Activated B cell treated with CpG ODN at 0.5 μM for 24 hours (primary cell): ENCODE measurements around the gene KCNMB2. TPM values are rescaled to one million over a fixed set of nuclear protein-coding genes. Genes with fewer than 3 reads are reported as not detected.

ENCODE experiments used
- ATAC-seq: fragments of 200-7000 bp; cut with Tn5 transposase; one replicate; pipeline ENCODE4 v1.10.0; 2021; ENCODE audit warnings: low read depth, mild to moderate bottlenecking, moderate library complexity
- CTCF ChIA-PET: fragments of 350-600 bp; sonication (Branson Sonifier 250); formaldehyde crosslinking; loops from one replicate; lab custom pipeline; 2021; ENCODE audit warnings: antibody characterized with exemption; lab: Charles Lee
- POLR2A ChIA-PET: fragments of 350-600 bp; sonication (Branson Sonifier 250); formaldehyde crosslinking; loops from one replicate; lab custom pipeline; 2021; ENCODE audit warnings: antibody characterized with exemption; lab: Charles Lee
- DNase-seq: peaks from one replicate; pipeline ENCODE4 v3.0.0; 2022
- H3K27ac Mint-ChIP-seq: one replicate; pipeline ENCODE4 v1.8.0; 2020; ENCODE audit warnings: mixed read lengths
- H3K27me3 Mint-ChIP-seq: one replicate; pipeline ENCODE4 v1.8.0; 2021; ENCODE audit warnings: mixed read lengths
- H3K36me3 Mint-ChIP-seq: one replicate; pipeline ENCODE4 v1.8.0; 2021; ENCODE audit warnings: low read depth, mixed read lengths
- H3K4me1 Mint-ChIP-seq: one replicate; pipeline ENCODE4 v1.8.0; 2021; ENCODE audit warnings: mixed read lengths
- H3K4me3 Mint-ChIP-seq: one replicate; pipeline ENCODE4 v1.8.0; 2020; ENCODE audit warnings: mild to moderate bottlenecking, mixed read lengths
- H3K9me3 Mint-ChIP-seq: one replicate; pipeline ENCODE4 v1.8.0; 2020; ENCODE audit warnings: mixed read lengths
- CTCF ChIP-seq: fragments of 200-600 bp; IDR thresholded peaks from one replicate; pipeline ENCODE4 v1.8.0; 2022; ENCODE audit warnings: antibody characterized with exemption, mild to moderate bottlenecking
- intact Hi-C: fragments of 100-400 bp; cut with micrococcal nuclease; formaldehyde crosslinking; loops from one replicate; pipeline ENCODE4 v1.15.1; 2024
- total RNA-seq: library from RNA; stranded (reverse); gene quantifications from 2 replicates; pipeline ENCODE4 v1.2.3, GENCODE V29; 2022

Gene KCNMB2
- total RNA-seq, 1 donor from 2014 or later: not detected

DNA sequence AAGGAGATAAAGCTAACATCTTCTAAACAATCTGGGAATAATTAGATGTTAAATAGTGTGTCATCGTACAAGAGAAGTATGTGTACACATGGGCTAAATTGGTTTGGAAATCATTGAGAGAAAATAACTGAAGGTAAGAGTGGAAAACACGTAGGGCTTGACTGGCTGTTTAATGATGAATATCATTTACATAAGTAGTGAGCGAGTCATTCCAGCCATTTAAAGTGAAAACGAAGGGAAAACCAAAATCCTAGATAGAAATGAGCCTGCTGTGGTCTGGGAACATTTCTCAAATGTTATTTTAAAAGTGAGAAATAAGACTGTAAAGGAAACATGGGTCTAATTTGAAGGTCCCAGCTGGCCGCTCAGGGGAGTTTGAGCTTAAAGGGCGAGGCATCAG is 41.9 kb upstream of the KCNMB2 start:
- DNase-seq (no peak), ATAC-seq (no peak)
- intact Hi-C loops: no loop called here
- Mint-ChIP-seq H3K27me3 (peaks cover 1% of the 10 kb centered on the region), H3K4me3 (no peak overlapping the region), H3K27ac (no peak overlapping the region), H3K36me3 (no peaks in the 10 kb centered on the region), H3K4me1 (no peaks in the 10 kb centered on the region), H3K9me3 (peaks cover 6% of the 10 kb centered on the region)
- CTCF ChIA-PET: no interaction called here
- TF ChIP-seq CTCF: no peak
- POLR2A ChIA-PET: no interaction called here

DNA sequence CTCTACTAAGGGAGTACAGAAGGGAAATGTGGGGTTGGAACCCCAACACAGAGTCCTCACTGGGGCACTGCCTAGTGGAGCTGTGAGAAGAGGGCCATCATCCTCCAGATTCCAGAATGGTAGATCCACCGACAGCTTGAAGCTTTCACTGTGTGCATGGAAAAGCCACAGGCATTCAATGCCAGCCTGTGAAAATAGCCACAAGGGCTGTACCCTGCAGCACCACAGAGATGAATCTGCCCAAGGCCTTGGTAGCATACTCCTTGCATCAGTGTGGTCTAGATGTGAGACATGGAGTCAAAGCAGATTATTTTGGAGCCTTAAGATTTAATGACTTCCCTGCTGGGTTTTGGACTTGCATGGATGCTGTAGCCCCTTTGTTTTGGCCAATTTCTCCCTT is 39.3 kb upstream of the KCNMB2 start:
- Mint-ChIP-seq H3K27me3 (no peaks in the 10 kb centered on the region), H3K36me3 (no peaks in the 10 kb centered on the region), H3K4me3 (no peak overlapping the region), H3K4me1 (no peaks in the 10 kb centered on the region), H3K27ac (no peak overlapping the region), H3K9me3 (peaks cover 6% of the 10 kb centered on the region)
- ATAC-seq (no peak), DNase-seq (no peak)
- intact Hi-C loops: no loop called here
- CTCF ChIA-PET: no interaction called here
- TF ChIP-seq CTCF: no peak
- POLR2A ChIA-PET: no interaction called here

GRCh38 chr3:178498871-178499270 is 37.4 kb upstream of the KCNMB2 start:
- ATAC-seq: no peak
- POLR2A ChIA-PET: no interaction called here
- CTCF ChIA-PET: no interaction called here

DNA sequence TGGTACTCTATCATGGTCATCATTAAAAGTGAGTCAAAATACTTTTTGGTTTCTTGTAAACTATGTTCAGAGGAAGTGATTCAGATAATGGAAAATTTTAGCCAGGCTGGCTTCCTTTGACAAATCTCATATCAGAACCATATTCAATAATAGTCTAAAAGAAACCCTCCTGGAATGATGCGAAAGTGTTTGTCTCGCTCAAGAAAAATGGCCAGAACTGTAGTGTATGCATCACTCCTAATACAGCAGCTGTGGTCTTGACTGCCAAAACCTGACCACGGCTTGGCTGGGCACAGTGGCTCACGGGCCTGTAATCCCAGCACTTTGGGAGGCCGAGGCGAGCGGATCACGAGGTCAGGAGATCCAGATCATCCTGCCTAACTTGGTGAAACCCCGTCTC is 35.6 kb upstream of the KCNMB2 start:
- ATAC-seq: no peak
- CTCF ChIA-PET: no interaction called here
- H3K27ac Mint-ChIP-seq: no peak overlapping the region
- intact Hi-C loops: no loop called here
- no peaks in the 10 kb centered on the region for H3K36me3 Mint-ChIP-seq
- peaks cover 5% of the 10 kb centered on the region for H3K9me3 Mint-ChIP-seq
- H3K27me3 Mint-ChIP-seq: no peaks in the 10 kb centered on the region
- no peaks in the 10 kb centered on the region for H3K4me1 Mint-ChIP-seq
- no peak overlapping the region for H3K4me3 Mint-ChIP-seq
- TF ChIP-seq CTCF: no peak
- DNase-seq: no peak
- POLR2A ChIA-PET: no interaction called here

More at GRCh38 chr3:178498871-178499270, 37.4 kb upstream of the KCNMB2 start:
- intact Hi-C loops: no loop called here
- no peaks in the 10 kb centered on the region for H3K27me3 Mint-ChIP-seq
- H3K4me3 Mint-ChIP-seq: no peak overlapping the region
- no peak overlapping the region for H3K27ac Mint-ChIP-seq
- no peak for TF ChIP-seq CTCF
- no peak for DNase-seq
- H3K4me1 Mint-ChIP-seq: no peaks in the 10 kb centered on the region
- no peaks in the 10 kb centered on the region for H3K36me3 Mint-ChIP-seq
- H3K9me3 Mint-ChIP-seq: peaks cover 6% of the 10 kb centered on the region

DNA sequence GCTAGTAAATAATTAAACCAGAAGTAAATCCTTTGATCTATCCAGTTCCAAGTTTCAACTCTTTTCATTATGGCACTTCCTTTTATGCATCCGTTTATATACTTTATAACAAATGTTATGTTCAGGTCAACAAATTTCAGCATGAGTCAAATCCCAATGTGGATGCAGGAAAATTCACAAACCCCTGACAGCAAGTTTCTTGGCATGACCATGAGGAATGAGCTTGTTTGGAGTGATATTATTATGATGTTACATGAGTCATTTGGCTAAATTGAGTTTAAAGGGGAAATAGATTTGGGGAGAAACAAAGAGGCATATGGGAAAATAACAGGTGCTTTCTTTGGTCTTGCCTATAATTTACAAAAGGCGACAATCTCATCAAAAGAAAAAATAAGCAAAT is 32.1 kb upstream of the KCNMB2 start:
- Mint-ChIP-seq H3K36me3 (no peaks in the 10 kb centered on the region), H3K27ac (no peak overlapping the region), H3K9me3 (no peaks in the 10 kb centered on the region), H3K4me1 (no peaks in the 10 kb centered on the region), H3K4me3 (no peak overlapping the region), H3K27me3 (no peaks in the 10 kb centered on the region)
- DNase-seq: no peak
- ChIA-PET CTCF (no interaction called here), POLR2A (no interaction called here)
- intact Hi-C loops: no loop called here
- ATAC-seq: no peak
- TF ChIP-seq CTCF: no peak
